Fibroblast of skin of right quadriceps (primary cell): Measurements from ENCODE around the gene AQP12A.

Source experiments
- DNase-seq: peaks from one replicate; pipeline ENCODE4 v3.0.0-alpha.2; 2013

AQP12A gene

GRCh38 chr2:240711701-240712100, 20.0 kb downstream of the AQP12A start:
- no peak for DNase-seq

- DNase-seq = no peak
Measured at GRCh38 chr2:240712121-240712520, 20.5 kb downstream of the AQP12A start.

GRCh38 chr2:240713071-240713927, 21.6 kb downstream of the AQP12A start:
- no peak for DNase-seq

GRCh38 chr2:240713928-240714746, 22.5 kb downstream of the AQP12A start:
- no peak for DNase-seq

GRCh38 chr2:240714747-240715725, 23.4 kb downstream of the AQP12A start:
- DNase-seq = no peak

- no peak for DNase-seq
Measured at GRCh38 chr2:240716130-240716798, 24.6 kb downstream of the AQP12A start.

GRCh38 chr2:240717181-240717641, 25.5 kb downstream of the AQP12A start:
- DNase-seq = no peak

- DNase-seq = no peak
Measured at GRCh38 chr2:240717681-240718581, 26.3 kb downstream of the AQP12A start.

- DNase-seq = no peak
Measured at GRCh38 chr2:240718896-240719490, 27.3 kb downstream of the AQP12A start.

- DNase-seq = no peak
Measured at GRCh38 chr2:240719676-240720545, 28.2 kb downstream of the AQP12A start.

- no peak for DNase-seq
Measured at GRCh38 chr2:240720686-240721595, 29.3 kb downstream of the AQP12A start.

- no peak for DNase-seq
Measured at GRCh38 chr2:240721596-240722180, 30.0 kb downstream of the AQP12A start.

GRCh38 chr2:240722376-240722775, 30.7 kb downstream of the AQP12A start:
- DNase-seq = no peak

- no peak for DNase-seq
Measured at GRCh38 chr2:240722796-240723735, 31.4 kb downstream of the AQP12A start.

- DNase-seq = no peak
Measured at GRCh38 chr2:240723851-240724250, 32.2 kb downstream of the AQP12A start.

GRCh38 chr2:240724431-240724830, 32.8 kb downstream of the AQP12A start:
- DNase-seq = no peak

- DNase-seq = no peak
Measured at GRCh38 chr2:240725266-240725665, 33.6 kb downstream of the AQP12A start.
